Esophagus muscularis mucosa (tissue), 4 donors: ENCODE measurements around the gene SPATA16. TPM values are rescaled to one million over a fixed set of nuclear protein-coding genes. Genes with fewer than 3 reads are reported as not detected.

Experiments
- DNase-seq: peaks from one replicate; pipeline ENCODE4 v3.0.0-alpha.2; 2017; ENCODE audit errors: extremely low spot score
- H3K27ac ChIP-seq, 4 donors: fragments of 200-600 bp; sonication (generic); replicated peaks in 1 of 4; 1 replicate in 3 of 4; 2 replicates in 1 of 4; pipeline ENCODE4 v1.5.1; 2016 to 2019; ENCODE audit warnings: mild to moderate bottlenecking in 1 of 4
- H3K27me3 ChIP-seq, 4 donors: fragments of 200-600 bp; sonication (generic); one replicate each; pipeline versions ENCODE4 v1.5.1 to v1.6.0; 2016 to 2019
- H3K36me3 ChIP-seq, 4 donors: fragments of 200-600 bp; sonication (generic); one replicate each; pipeline ENCODE4 v1.5.1; 2016 to 2019
- H3K4me1 ChIP-seq, 4 donors: fragments of 200-600 bp; sonication (generic); one replicate each; pipeline ENCODE4 v1.5.1; 2016 to 2019
- H3K4me3 ChIP-seq, 4 donors: fragments of 200-600 bp; sonication (generic); 1 replicate in 2 of 4; 2 replicates in 2 of 4; pipeline ENCODE4 v1.5.1; 2016 to 2019; ENCODE audit warnings: mild to moderate bottlenecking in 4 of 4, moderate library complexity in 1 of 4
- H3K9me3 ChIP-seq, 4 donors: fragments of 200-600 bp; sonication (generic); 1 replicate in 3 of 4; 2 replicates in 1 of 4; pipeline ENCODE4 v1.5.1; 2016 to 2019
- EP300 ChIP-seq: sonication (generic); formaldehyde crosslinking; IDR thresholded peaks from one replicate; pipeline ENCODE4 v1.6.1; 2017; ENCODE audit warnings: antibody characterized with exemption
- POLR2A ChIP-seq: fragments of 450-650 bp; IDR thresholded peaks from one replicate; pipeline ENCODE4 v1.6.1; 2017; ENCODE audit warnings: antibody characterized with exemption, moderate library complexity, mild to moderate bottlenecking, low read depth
- POLR2AphosphoS5 ChIP-seq, 2 donors: sonication (generic); formaldehyde crosslinking; IDR thresholded peaks; one replicate each; pipeline ENCODE4 v1.6.1; 2017; ENCODE audit warnings: antibody characterized with exemption in 2 of 2
- WGBS: methylation state at CpG from one replicate; pipeline ENCODE4 v1.1.5; 2018; 5-methylcytosine and 5-hydroxymethylcytosine counted together
- intact Hi-C: fragments of 100-400 bp; cut with DNase I; formaldehyde crosslinking; loops from one replicate; pipeline ENCODE4 v1.15.1; 2023
- total RNA-seq, 4 donors: library from RNA; depleted of rRNA; stranded (reverse); fragments of >200 nt; gene quantifications; one replicate each; pipeline versions ENCODE4 v1.1.0 to v1.2.1, GENCODE V29; 2016
- TF ChIP-seq, protein P1 (sequence below), 3 experiments: fragments of 200-600 bp in 2 of 3; fragments of 450-650 bp in 1 of 3; sonication (generic) in 2 of 3; IDR thresholded peaks; one replicate each; pipeline ENCODE4 v1.5.1; 2017 to 2019; ENCODE audit warnings: antibody characterized with exemption in 3 of 3, mild to moderate bottlenecking in 2 of 3, moderate library complexity in 1 of 3

The SPATA16 gene
- total RNA-seq, 4 donors from 2014 or later = not detected

DNA sequence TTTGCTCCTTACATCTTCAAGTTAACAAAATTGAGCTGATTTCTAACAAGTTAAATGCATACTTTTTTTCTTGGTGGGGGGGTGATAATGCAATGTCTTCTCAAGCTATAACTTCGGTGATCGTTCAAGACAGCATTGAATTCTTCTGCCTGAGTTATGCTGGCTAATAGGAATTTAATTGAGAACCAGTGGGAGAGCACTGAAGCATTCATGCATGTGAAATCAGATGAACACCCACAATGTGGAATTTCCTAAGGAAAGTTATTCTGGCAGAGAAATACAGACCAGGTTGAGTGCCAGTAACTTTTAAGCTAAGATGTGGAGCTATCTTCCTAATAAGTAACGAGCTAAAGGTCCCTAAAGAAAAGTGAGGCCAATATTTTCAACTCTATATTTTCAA, 3.0 kb downstream of the SPATA16 start:
- no peak overlapping the region for H3K4me3 ChIP-seq
- H3K27me3 ChIP-seq = no peaks in the 10 kb centered on the region
- no peaks in the 10 kb centered on the region for H3K9me3 ChIP-seq
- no peak overlapping the region for H3K27ac ChIP-seq
- no peaks in the 10 kb centered on the region for H3K36me3 ChIP-seq
- no peak for DNase-seq
- intact Hi-C loops = no loop called here
- 55% methylated on average over 3 of the region's 3 CpGs for WGBS
- H3K4me1 ChIP-seq = no peaks in the 10 kb centered on the region
- TF ChIP-seq, protein P1, sequence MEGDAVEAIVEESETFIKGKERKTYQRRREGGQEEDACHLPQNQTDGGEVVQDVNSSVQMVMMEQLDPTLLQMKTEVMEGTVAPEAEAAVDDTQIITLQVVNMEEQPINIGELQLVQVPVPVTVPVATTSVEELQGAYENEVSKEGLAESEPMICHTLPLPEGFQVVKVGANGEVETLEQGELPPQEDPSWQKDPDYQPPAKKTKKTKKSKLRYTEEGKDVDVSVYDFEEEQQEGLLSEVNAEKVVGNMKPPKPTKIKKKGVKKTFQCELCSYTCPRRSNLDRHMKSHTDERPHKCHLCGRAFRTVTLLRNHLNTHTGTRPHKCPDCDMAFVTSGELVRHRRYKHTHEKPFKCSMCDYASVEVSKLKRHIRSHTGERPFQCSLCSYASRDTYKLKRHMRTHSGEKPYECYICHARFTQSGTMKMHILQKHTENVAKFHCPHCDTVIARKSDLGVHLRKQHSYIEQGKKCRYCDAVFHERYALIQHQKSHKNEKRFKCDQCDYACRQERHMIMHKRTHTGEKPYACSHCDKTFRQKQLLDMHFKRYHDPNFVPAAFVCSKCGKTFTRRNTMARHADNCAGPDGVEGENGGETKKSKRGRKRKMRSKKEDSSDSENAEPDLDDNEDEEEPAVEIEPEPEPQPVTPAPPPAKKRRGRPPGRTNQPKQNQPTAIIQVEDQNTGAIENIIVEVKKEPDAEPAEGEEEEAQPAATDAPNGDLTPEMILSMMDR (IDR thresholded peaks at IDR 0.05) = no peak

DNA sequence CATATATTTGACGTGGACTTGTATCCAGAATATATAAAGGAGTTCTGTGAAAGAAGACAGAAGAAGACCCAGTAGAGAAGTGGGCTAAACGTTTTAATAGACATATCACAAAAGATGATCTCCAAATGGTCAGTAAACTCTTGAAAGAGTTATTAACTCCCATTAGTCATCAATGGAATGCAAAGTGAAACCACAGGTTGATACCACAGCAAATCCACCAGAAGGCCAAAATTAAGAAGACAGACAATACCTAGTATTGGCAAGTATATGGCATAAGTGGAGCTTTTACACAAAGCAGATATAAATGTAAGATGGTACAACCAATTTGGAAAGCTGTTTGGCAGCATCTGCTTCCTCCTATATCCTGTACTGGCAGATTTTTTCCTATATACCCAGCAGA, 6.0 kb downstream of the SPATA16 start:
- TF ChIP-seq EP300 (no peak), POLR2AphosphoS5 (IDR thresholded peaks at IDR 0.05) (no peak), POLR2A (no peak)
- TF ChIP-seq, protein P1 (IDR thresholded peaks at IDR 0.05) = no peak
- 33% methylated on average over 2 of the region's 2 CpGs for WGBS
- DNase-seq = no peak
- no peaks in the 10 kb centered on the region for H3K36me3 ChIP-seq
- H3K9me3 ChIP-seq = no peaks in the 10 kb centered on the region
- intact Hi-C loops = no loop called here
- H3K27ac ChIP-seq = no peak overlapping the region
- no peak overlapping the region for H3K4me3 ChIP-seq
- no peaks in the 10 kb centered on the region for H3K27me3 ChIP-seq
- no peaks in the 10 kb centered on the region for H3K4me1 ChIP-seq

DNA sequence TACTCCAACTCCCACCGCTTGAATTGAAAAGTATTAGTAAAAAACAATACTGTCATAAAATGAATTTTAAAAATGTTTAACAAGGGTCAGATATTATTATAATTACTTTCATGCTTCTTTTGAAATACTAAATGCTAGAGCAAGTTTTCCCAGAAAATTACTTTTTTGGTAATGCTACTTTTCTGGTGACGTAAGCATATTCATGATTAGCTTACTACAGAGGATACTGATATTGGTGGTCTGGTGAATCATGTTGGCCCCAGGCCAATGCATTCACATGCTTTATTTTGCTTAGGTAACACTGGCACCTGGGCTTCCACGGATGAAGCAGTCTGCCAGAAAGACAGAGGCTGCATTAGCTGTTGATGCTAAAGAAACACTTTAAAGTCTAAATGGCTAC, 12.4 kb downstream of the SPATA16 start:
- 84% methylated on average over 3 of the region's 3 CpGs for WGBS
- Histone ChIP-seq H3K9me3 (no peaks in the 10 kb centered on the region), H3K27me3 (no peaks in the 10 kb centered on the region), H3K36me3 (no peaks in the 10 kb centered on the region), H3K4me1 (no peaks in the 10 kb centered on the region), H3K4me3 (no peak overlapping the region), H3K27ac (no peak overlapping the region)
- no peak for DNase-seq
- intact Hi-C loops = no loop called here
- no peak for TF ChIP-seq POLR2A
- no peak for TF ChIP-seq EP300
- TF ChIP-seq, protein P1 (IDR thresholded peaks at IDR 0.05) = no peak
- no peak for TF ChIP-seq POLR2AphosphoS5 (IDR thresholded peaks at IDR 0.05)

DNA sequence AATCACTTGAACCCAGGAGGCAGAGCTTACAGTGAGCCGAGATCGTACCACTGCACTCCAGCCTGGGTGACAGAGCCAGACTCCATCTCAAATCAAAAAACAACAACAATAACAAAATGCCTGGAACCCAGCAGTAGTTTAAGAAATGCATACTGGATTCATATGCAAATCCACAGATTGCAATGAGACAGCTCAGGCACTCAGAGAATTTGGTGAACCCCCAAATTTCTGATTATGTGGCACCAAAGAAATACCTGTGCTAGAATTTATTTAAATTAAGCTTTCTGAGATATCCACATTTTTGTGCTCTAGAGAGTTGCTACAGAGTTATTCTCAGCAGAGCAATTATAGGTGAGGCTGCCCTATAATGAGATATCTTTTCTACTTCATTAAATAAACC, 29.7 kb downstream of the SPATA16 start:
- no peaks in the 10 kb centered on the region for H3K4me1 ChIP-seq
- H3K27me3 ChIP-seq = no peaks in the 10 kb centered on the region
- TF ChIP-seq, protein P1 (IDR thresholded peaks at IDR 0.05) = no peak
- TF ChIP-seq EP300 = no peak
- no peak for TF ChIP-seq POLR2AphosphoS5 (IDR thresholded peaks at IDR 0.05)
- TF ChIP-seq POLR2A = no peak
- intact Hi-C loops = no loop called here
- no peaks in the 10 kb centered on the region for H3K36me3 ChIP-seq
- DNase-seq = no peak
- H3K27ac ChIP-seq = no peak overlapping the region
- H3K9me3 ChIP-seq = no peaks in the 10 kb centered on the region
- H3K4me3 ChIP-seq = no peak overlapping the region
- 92% methylated on average over 2 of the region's 2 CpGs for WGBS

DNA sequence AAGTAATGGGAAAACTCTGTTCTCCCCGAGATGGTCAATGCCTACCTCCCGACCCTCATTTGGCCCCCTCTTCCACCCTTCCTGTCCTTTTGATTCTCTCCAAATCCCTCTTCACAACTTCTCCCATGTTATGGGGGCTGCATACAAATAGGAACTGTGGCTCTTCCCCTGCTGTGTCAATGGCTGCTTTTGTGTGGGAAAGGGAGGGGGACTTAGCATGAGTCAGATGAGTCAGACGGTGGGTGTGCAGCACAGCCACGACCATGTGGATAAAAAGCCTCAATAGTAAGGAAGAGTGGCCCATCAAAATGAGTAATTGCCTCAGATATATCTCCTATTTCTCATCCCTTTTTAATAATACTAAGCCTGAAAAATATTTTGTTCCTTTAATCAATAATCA, 31.9 kb downstream of the SPATA16 start:
- no peaks in the 10 kb centered on the region for H3K36me3 ChIP-seq
- TF ChIP-seq, protein P1 (IDR thresholded peaks at IDR 0.05) = no peak
- TF ChIP-seq EP300 (no peak), POLR2AphosphoS5 (IDR thresholded peaks at IDR 0.05) (no peak), POLR2A (no peak)
- H3K27ac ChIP-seq = no peak overlapping the region
- WGBS = 69% methylated on average over 4 of the region's 4 CpGs
- H3K9me3 ChIP-seq = no peaks in the 10 kb centered on the region
- intact Hi-C loops = no loop called here
- DNase-seq = no peak
- H3K27me3 ChIP-seq = no peaks in the 10 kb centered on the region
- no peaks in the 10 kb centered on the region for H3K4me1 ChIP-seq
- no peak overlapping the region for H3K4me3 ChIP-seq
